Measurements from ENCODE around the gene FBXO15.

GRCh38 chr18:74153377-74153776 is 5.7 kb upstream of the FBXO15 start:
- TF ChIP-seq CTCF (IDR thresholded peaks at IDR 0.05) (no peak), POLR2A (IDR thresholded peaks at IDR 0.05) (no peak)
